CD14-positive monocyte (primary cell): Measurements from ENCODE around the gene MOB3B. TPM values are rescaled to one million over a fixed set of nuclear protein-coding genes. Genes with fewer than 3 reads are reported as not detected.
A peak's percentile ranks its signal among the peaks of the same experiment; 100 is the strongest.

ENCODE experiments used
- DNase-seq, 3 donors: peaks; one replicate each; pipeline ENCODE4 v3.0.0-alpha.2; 2011 to 2022
- H2AFZ ChIP-seq: 2 replicates; pipeline ENCODE4 v1.6.0; 2012; ENCODE audit warnings: mild to moderate bottlenecking, low read depth, low read length, inconsistent platforms; ENCODE audit not compliant: insufficient read depth, poor library complexity, severe bottlenecking
- H3K27ac ChIP-seq, 2 donors: 1 replicate in 1 of 2; 2 replicates in 1 of 2; pipeline ENCODE4 v1.5.1; 2012 to 2013; ENCODE audit warnings: low read length in 2 of 2, control low read depth in 1 of 2, inconsistent platforms in 1 of 2, low read depth in 1 of 2, mild to moderate bottlenecking in 1 of 2
- H3K27me3 ChIP-seq, 2 donors: one replicate each; pipeline versions ENCODE4 v1.6.0 to v1.6.1; 2011 to 2013; ENCODE audit warnings: low read length in 2 of 2; ENCODE audit not compliant: control insufficient read depth in 2 of 2, insufficient read depth in 2 of 2
- H3K36me3 ChIP-seq, 2 donors: replicated peaks in 1 of 2; 1 replicate in 1 of 2; 2 replicates in 1 of 2; pipeline versions ENCODE4 v1.5.1 to v1.6.1; 2012 to 2013; ENCODE audit warnings: low read length in 2 of 2, control low read depth in 1 of 2, inconsistent platforms in 1 of 2, mild to moderate bottlenecking in 1 of 2; ENCODE audit not compliant: insufficient read depth in 2 of 2, control insufficient read depth in 1 of 2
- H3K4me1 ChIP-seq, 2 donors: 1 replicate in 1 of 2; 2 replicates in 1 of 2; pipeline versions ENCODE4 v1.5.1 to v1.6.1; 2012 to 2013; ENCODE audit warnings: low read length in 2 of 2, control low read depth in 1 of 2, inconsistent platforms in 1 of 2, mild to moderate bottlenecking in 1 of 2, moderate library complexity in 1 of 2; ENCODE audit not compliant: insufficient read depth in 2 of 2, control insufficient read depth in 1 of 2
- H3K4me2 ChIP-seq: replicated peaks from 2 replicates; pipeline ENCODE3; 2012; ENCODE audit warnings: low read length, moderate library complexity, mild to moderate bottlenecking; ENCODE audit not compliant: poor library complexity, severe bottlenecking; ENCODE audit errors: extremely low read depth
- H3K4me3 ChIP-seq, 3 experiments: fragments of 200-600 bp in 1 of 3; sonication (generic) in 1 of 3; replicated peaks in 1 of 3; 1 replicate in 2 of 3; 2 replicates in 1 of 3; pipeline ENCODE4 v1.5.1; 2011 to 2013; ENCODE audit warnings: low read length in 3 of 3, mild to moderate bottlenecking in 3 of 3, control low read depth in 2 of 3, low read depth in 2 of 3, inconsistent platforms in 1 of 3, moderate library complexity in 1 of 3
- H3K79me2 ChIP-seq: 2 replicates; pipeline ENCODE4 v1.6.0; 2012; ENCODE audit warnings: mild to moderate bottlenecking, control low read depth, inconsistent platforms, low read length, moderate library complexity; ENCODE audit not compliant: insufficient read depth
- H3K9ac ChIP-seq: 2 replicates; pipeline ENCODE4 v1.6.0; 2017; ENCODE audit warnings: low read length, mild to moderate bottlenecking; ENCODE audit not compliant: insufficient read depth, poor library complexity, severe bottlenecking
- H3K9me3 ChIP-seq, 2 donors: replicated peaks in 1 of 2; 1 replicate in 1 of 2; 2 replicates in 1 of 2; pipeline versions ENCODE4 v1.5.1 to v1.6.1; 2012 to 2013; ENCODE audit warnings: low read length in 2 of 2, control low read depth in 1 of 2; ENCODE audit not compliant: control insufficient read depth in 1 of 2, insufficient read depth in 1 of 2
- H4K20me1 ChIP-seq: 2 replicates; pipeline ENCODE4 v1.6.0; 2012; ENCODE audit warnings: mild to moderate bottlenecking, low read length, control low read depth, moderate library complexity; ENCODE audit not compliant: insufficient read depth
- H3K27ac Mint-ChIP-seq, 7 donors: one replicate each; pipeline ENCODE4 v1.8.0; 2020; ENCODE audit warnings: mild to moderate bottlenecking in 7 of 7, mixed read lengths in 7 of 7, moderate library complexity in 6 of 7, inconsistent platforms in 2 of 7
- H3K27me3 Mint-ChIP-seq, 3 donors: one replicate each; pipeline ENCODE4 v1.8.0; 2021 to 2022; ENCODE audit warnings: low read depth in 3 of 3, mild to moderate bottlenecking in 3 of 3, mixed read lengths in 3 of 3, moderate library complexity in 3 of 3, inconsistent platforms in 1 of 3
- H3K36me3 Mint-ChIP-seq, 2 donors: one replicate each; pipeline ENCODE4 v1.8.0; 2020; ENCODE audit warnings: mixed read lengths in 2 of 2, inconsistent platforms in 1 of 2, mild to moderate bottlenecking in 1 of 2
- H3K4me1 Mint-ChIP-seq: one replicate; pipeline ENCODE4 v1.8.0; 2020; ENCODE audit warnings: mild to moderate bottlenecking, mixed read lengths
- H3K4me3 Mint-ChIP-seq, 2 donors: one replicate each; pipeline ENCODE4 v1.8.0; 2020; ENCODE audit warnings: mild to moderate bottlenecking in 2 of 2, mixed read lengths in 2 of 2, moderate library complexity in 1 of 2
- H3K9me3 Mint-ChIP-seq, 7 donors: one replicate each; pipeline ENCODE4 v1.8.0; 2020 to 2022; ENCODE audit warnings: mixed read lengths in 7 of 7, mild to moderate bottlenecking in 6 of 7, moderate library complexity in 6 of 7, inconsistent platforms in 2 of 7
- WGBS: methylation state at CpG from one replicate; pipeline ENCODE4 v1.1.5; 2013; ENCODE audit warnings: missing lambda C conversion rate; ENCODE audit not compliant: insufficient coverage; 5-methylcytosine and 5-hydroxymethylcytosine counted together
- intact Hi-C, 2 donors: fragments of 100-400 bp; cut with micrococcal nuclease; formaldehyde crosslinking; loops; one replicate each; pipeline versions ENCODE4 v1.15.0 to v1.15.1; 2023
- polyA plus RNA-seq, 3 donors: library from polyadenylated mRNA; depleted of rRNA in 1 of 3; unstranded in 2 of 3; stranded (reverse) in 1 of 3; fragments of 300-500 nt in 2 of 3; fragments of >200 nt in 1 of 3; fragmentation: Illumina TruSeq in 2 of 3; gene quantifications; 1 replicate in 2 of 3; 2 replicates in 1 of 3; pipeline ENCODE4 v1.2.3, GENCODE V29; 2012 to 2021
- TF ChIP-seq, protein P1 (sequence below): fragments of 200-600 bp; IDR thresholded peaks from one replicate; pipeline ENCODE4 v1.8.0; 2022; ENCODE audit warnings: antibody characterized with exemption, mild to moderate bottlenecking

The MOB3B gene
- polyA plus RNA-seq, 3 donors, result 1.2 to 2.2 (median 1.4) TPM

DNA sequence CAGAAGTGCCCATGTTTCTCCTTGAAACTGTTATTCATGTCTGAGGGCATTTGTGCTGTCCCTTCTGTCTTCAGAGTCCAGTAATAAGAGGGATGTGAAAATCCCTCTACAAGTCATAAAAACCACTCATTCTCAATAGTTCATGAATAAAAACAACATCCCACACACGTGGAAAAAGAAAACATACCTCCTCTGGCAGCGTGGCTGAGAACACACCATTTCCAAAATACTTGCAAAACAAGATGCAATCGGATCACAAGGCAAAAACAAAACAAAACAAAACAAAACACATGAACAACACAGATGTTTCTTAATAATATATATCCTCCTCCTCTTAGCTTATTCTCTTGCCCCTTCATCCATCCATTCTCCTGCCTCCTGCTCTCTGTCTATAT lies 161.7 kb downstream of the MOB3B start:
- Histone ChIP-seq H3K4me1 (peaks cover 10 to 27% of the 10 kb centered on the region in 2 donors), H3K27ac (no peak overlapping the region), H2AFZ (no peak overlapping the region), H3K79me2 (no peaks in the 10 kb centered on the region), H3K4me2 (no peak overlapping the region), H3K9ac (no peak overlapping the region), H4K20me1 (no peaks in the 10 kb centered on the region), H3K4me3 (no peak overlapping the region), H3K36me3 (no peaks in the 10 kb centered on the region), H3K27me3 (no peaks in the 10 kb centered on the region), H3K9me3 (no peaks in the 10 kb centered on the region)
- Mint-ChIP-seq H3K4me3 (no peak overlapping the region), H3K27ac (no peak overlapping the region), H3K9me3 (peaks cover 0 to 2% (median 0%) of the 10 kb centered on the region in 7 donors), H3K36me3 (peaks cover 0 to 12% of the 10 kb centered on the region in 2 donors), H3K27me3 (peaks cover 0 to 3% (median 2%) of the 10 kb centered on the region in 3 donors), H3K4me1 (peaks cover 36% of the 10 kb centered on the region)
- WGBS, result 100% methylated on average over 3 of the region's 3 CpGs
- intact Hi-C loops, result loop anchor here in 1 of 2 donors (5.0 kb wide), 1 partner anchor 36 kb away; no protein-coding TSS in a partner anchor
- DNase-seq, result no peak
- TF ChIP-seq, protein P1, sequence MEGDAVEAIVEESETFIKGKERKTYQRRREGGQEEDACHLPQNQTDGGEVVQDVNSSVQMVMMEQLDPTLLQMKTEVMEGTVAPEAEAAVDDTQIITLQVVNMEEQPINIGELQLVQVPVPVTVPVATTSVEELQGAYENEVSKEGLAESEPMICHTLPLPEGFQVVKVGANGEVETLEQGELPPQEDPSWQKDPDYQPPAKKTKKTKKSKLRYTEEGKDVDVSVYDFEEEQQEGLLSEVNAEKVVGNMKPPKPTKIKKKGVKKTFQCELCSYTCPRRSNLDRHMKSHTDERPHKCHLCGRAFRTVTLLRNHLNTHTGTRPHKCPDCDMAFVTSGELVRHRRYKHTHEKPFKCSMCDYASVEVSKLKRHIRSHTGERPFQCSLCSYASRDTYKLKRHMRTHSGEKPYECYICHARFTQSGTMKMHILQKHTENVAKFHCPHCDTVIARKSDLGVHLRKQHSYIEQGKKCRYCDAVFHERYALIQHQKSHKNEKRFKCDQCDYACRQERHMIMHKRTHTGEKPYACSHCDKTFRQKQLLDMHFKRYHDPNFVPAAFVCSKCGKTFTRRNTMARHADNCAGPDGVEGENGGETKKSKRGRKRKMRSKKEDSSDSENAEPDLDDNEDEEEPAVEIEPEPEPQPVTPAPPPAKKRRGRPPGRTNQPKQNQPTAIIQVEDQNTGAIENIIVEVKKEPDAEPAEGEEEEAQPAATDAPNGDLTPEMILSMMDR, result no peak

DNA sequence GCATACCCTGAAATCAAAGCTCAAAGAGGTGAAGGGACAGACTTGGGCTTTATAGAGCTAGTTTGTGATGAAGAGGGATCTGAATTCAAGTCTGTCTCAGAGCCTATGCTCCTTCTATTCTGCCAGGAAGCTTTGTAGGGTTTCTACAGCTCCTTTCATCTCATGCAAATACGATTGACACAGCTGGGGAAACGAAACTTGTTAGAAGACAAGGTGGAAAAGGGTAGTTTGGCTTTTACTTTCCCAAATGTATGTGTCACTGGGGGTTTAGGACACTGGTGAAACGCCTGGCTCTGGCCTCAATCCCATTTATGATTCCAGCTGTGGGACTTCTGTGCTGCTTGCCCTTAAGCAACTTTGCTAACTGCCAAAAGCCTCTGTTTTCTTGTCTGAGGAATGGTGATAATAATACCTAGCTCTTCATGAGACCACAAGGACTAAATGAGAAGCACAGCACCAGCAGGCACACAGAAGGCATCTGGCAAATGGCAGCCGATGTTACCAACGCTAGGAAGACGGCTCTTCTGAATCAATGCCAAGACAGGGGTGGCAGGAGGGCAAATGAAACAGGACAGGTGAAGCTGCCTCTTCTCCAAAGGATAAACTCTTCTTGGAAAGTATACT lies 162.3 kb downstream of the MOB3B start:
- Histone ChIP-seq H3K4me2 (no peak overlapping the region), H3K27ac (no peak overlapping the region), H3K36me3 (no peaks in the 10 kb centered on the region), H3K4me3 (no peak overlapping the region), H3K27me3 (no peaks in the 10 kb centered on the region), H3K4me1 (peaks cover 10 to 27% of the 10 kb centered on the region in 2 donors), H3K9me3 (no peaks in the 10 kb centered on the region), H4K20me1 (no peaks in the 10 kb centered on the region), H3K79me2 (no peaks in the 10 kb centered on the region), H3K9ac (no peak overlapping the region), H2AFZ (no peak overlapping the region)
- TF ChIP-seq, protein P1, result no peak
- 72% methylated on average over 3 of the region's 6 CpGs for WGBS
- H3K27me3 Mint-ChIP-seq, result peaks cover 0 to 3% (median 2%) of the 10 kb centered on the region in 3 donors
- peaks cover 36% of the 10 kb centered on the region for H3K4me1 Mint-ChIP-seq
- no peak overlapping the region for H3K4me3 Mint-ChIP-seq
- intact Hi-C loops, result loop anchor here in 1 of 2 donors (5.0 kb wide), 1 partner anchor 35 kb away; no protein-coding TSS in a partner anchor
- peaks cover 0 to 2% (median 0%) of the 10 kb centered on the region in 7 donors for H3K9me3 Mint-ChIP-seq
- peaks cover 0 to 12% of the 10 kb centered on the region in 2 donors for H3K36me3 Mint-ChIP-seq
- no peak for DNase-seq
- H3K27ac Mint-ChIP-seq, result peak overlapping the region in 3 of 7 donors; percentile 20 to 78 (median 56)
